DMS53 (cell line): Measurements from ENCODE around the gene PMEL.
A peak's percentile ranks its signal among the peaks of the same experiment; 100 is the strongest.
"Not testable (repeated sequence)": the region's sequence is repeated elsewhere in the genome, so short reads cannot be mapped to it uniquely, and the experiment has no call there.

Experiments
- DNase-seq: peaks from one replicate; lab custom pipeline; 2025; lab: John Stamatoyannopoulos, UW

PMEL gene

GRCh38 chr12:55923648-55924047, 42.2 kb downstream of the PMEL start:
- not testable (repeated sequence) for DNase-seq

GRCh38 chr12:55922126-55922525, 43.7 kb downstream of the PMEL start:
- DNase-seq, result no peak

GRCh38 chr12:55919032-55919431, 46.8 kb downstream of the PMEL start:
- DNase-seq, result peak; percentile 17

- DNase-seq, result no peak
Observed at GRCh38 chr12:55915482-55915859, 50.4 kb downstream of the PMEL start.

GRCh38 chr12:55912908-55913307, 52.9 kb downstream of the PMEL start:
- DNase-seq, result no peak

- DNase-seq, result no peak
Observed at GRCh38 chr12:55909513-55909884, 56.3 kb downstream of the PMEL start.

GRCh38 chr12:55908726-55909512, 56.9 kb downstream of the PMEL start:
- no peak for DNase-seq

GRCh38 chr12:55906056-55906455, 59.8 kb downstream of the PMEL start:
- no peak for DNase-seq
